ENCODE results near the gene NTHL1.

Gene NTHL1

GRCh38 chr16:2031081-2031577 lies 16.5 kb downstream of the NTHL1 start:
- no peak for DNase-seq (ENCODE audit: low read depth in 2 of 3, low spot score in 1 of 3)

GRCh38 chr16:2030036-2030435 lies 17.6 kb downstream of the NTHL1 start:
- no peak for DNase-seq (ENCODE audit: low read depth in 2 of 3, low spot score in 1 of 3)

GRCh38 chr16:2029350-2029749 lies 18.3 kb downstream of the NTHL1 start:
- DNase-seq (ENCODE audit: low read depth in 2 of 3, low spot score in 1 of 3): no peak

- DNase-seq (ENCODE audit: low read depth in 2 of 3, low spot score in 1 of 3): no peak
These were observed 18.9 kb downstream of the NTHL1 start for GRCh38 chr16:2028620-2029220.

GRCh38 chr16:2028146-2028545 lies 19.5 kb downstream of the NTHL1 start:
- DNase-seq (ENCODE audit: low read depth in 2 of 3, low spot score in 1 of 3): no peak

- no peak for DNase-seq (ENCODE audit: low read depth in 2 of 3, low spot score in 1 of 3)
These were observed 20.3 kb downstream of the NTHL1 start for GRCh38 chr16:2027024-2028010.

- no peak for DNase-seq (ENCODE audit: low read depth in 2 of 3, low spot score in 1 of 3)
These were observed 21.1 kb downstream of the NTHL1 start, which contains the start of gene NHERF2 for GRCh38 chr16:2026461-2027023. Gene NHERF2 (plus strand): TSS chr16:2026902. CDS start chr16:2027006, 104 bp downstream.

- no peak for DNase-seq (ENCODE audit: low read depth in 2 of 3, low spot score in 1 of 3)
These were observed 21.7 kb downstream of the NTHL1 start for GRCh38 chr16:2025878-2026460.

GRCh38 chr16:2025251-2025650 lies 22.4 kb downstream of the NTHL1 start:
- no peak for DNase-seq (ENCODE audit: low read depth in 2 of 3, low spot score in 1 of 3)

GRCh38 chr16:2024032-2024420 lies 23.6 kb downstream of the NTHL1 start:
- DNase-seq (ENCODE audit: low read depth in 2 of 3, low spot score in 1 of 3): no peak

- peak; percentile 87 to 99 (median 92) for DNase-seq (ENCODE audit: low read depth in 2 of 3, low spot score in 1 of 3)
These were observed 24.3 kb downstream of the NTHL1 start for GRCh38 chr16:2023092-2024031.

- no peak for DNase-seq (ENCODE audit: low read depth in 2 of 3, low spot score in 1 of 3)
These were observed 24.9 kb downstream of the NTHL1 start for GRCh38 chr16:2022723-2023091.

GRCh38 chr16:2019921-2020831 lies 27.5 kb downstream of the NTHL1 start:
- DNase-seq (ENCODE audit: low read depth in 2 of 3, low spot score in 1 of 3): no peak

- DNase-seq (ENCODE audit: low read depth in 2 of 3, low spot score in 1 of 3): no peak
These were observed 28.1 kb downstream of the NTHL1 start, which contains the start of gene NPW for GRCh38 chr16:2019518-2019920. Gene NPW (plus strand): TSS chr16:2019785.

- DNase-seq (ENCODE audit: low read depth in 2 of 3, low spot score in 1 of 3): no peak
These were observed 31.2 kb downstream of the NTHL1 start for GRCh38 chr16:2016407-2016922.

GRCh38 chr16:2015947-2016208 lies 31.8 kb downstream of the NTHL1 start:
- no peak for DNase-seq (ENCODE audit: low read depth in 2 of 3, low spot score in 1 of 3)

GRCh38 chr16:2015117-2015946 lies 32.3 kb downstream of the NTHL1 start:
- DNase-seq (ENCODE audit: low read depth in 2 of 3, low spot score in 1 of 3): no peak

- no peak for DNase-seq (ENCODE audit: low read depth in 2 of 3, low spot score in 1 of 3)
These were observed 34.1 kb downstream of the NTHL1 start for GRCh38 chr16:2013527-2013926.

All from stimulated activated CD4-positive, alpha-beta T cell treated with anti-CD3 and anti-CD28 coated beads, Interleukin-12 subunit alpha, Interleukin-12 subunit beta, amount 100 ng/mL, for 48 hours (primary cell).